GM12801 (cell line): ENCODE results near the gene GOLGA6L24.
"Not testable (repeated sequence)": the region's sequence is repeated elsewhere in the genome, so short reads cannot be mapped to it uniquely, and the experiment has no call there.

Experiments used
- CTCF ChIP-seq: IDR thresholded peaks from one replicate; pipeline ENCODE4 v1.5.1; 2011; ENCODE audit warnings: control low read depth; ENCODE audit not compliant: insufficient read length; ENCODE audit errors: extremely low read depth

The GOLGA6L24 gene, protein sequence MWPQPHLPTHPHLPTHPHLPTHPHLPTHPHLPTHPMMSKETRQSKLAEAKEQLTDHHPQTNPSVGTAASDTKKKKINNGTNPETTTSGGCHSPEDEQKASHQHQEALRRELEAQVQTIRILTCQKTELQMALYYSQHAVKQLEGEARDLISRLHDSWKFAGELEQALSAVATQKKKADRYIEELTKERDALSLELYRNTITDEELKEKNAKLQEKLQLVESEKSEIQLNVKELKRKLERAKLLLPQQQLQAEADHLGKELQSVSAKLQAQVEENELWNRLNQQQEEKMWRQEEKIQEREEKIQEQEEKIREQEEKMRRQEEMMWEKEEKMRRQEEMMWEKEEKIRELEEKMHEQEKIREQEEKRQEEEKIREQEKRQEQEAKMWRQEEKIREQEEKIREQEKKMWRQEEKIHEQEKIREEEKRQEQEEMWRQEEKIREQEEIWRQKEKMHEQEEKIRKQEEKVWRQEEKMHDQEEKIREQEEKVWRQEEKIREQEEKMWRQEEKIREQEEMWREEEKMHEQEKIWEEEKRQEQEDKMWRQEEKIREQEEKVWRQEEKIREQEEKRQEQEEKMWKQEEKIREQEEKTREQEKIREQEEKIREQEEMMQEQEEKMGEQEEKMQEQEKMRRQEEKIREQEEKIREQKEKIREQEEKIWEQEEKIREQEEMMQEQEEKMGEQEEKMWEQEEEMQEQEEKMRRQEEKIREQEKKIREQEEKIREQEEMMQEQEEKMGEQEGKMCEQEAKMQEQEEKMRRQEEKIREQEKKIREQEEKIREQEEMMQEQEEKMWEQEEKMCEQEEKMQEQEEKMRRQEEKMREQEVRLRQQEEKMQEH

DNA sequence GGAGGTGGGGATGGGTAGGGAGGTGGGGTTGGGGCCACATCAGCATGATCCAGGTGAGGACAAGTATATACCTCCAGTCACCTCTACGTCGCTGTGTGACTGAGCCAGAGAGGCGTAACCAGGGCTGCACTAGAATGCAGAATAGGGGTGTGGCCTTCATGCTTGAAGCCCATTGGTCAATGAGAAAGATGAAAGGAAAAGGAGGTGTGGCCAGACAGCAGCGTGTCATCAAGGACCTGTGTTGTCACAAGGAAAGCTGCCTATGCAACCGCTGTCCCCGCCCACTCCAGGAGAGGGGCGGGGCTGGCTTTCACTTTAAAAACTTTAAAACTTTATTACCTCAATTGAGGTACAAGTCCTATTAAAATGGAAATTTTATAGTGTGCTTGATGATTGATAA, at the start of gene GOLGA6L24:
Gene GOLGA6L24 (minus strand): TSS at position 101 of the 400 bp plus-strand sequence. CDS start 61 bp downstream, at position 40.
- TF ChIP-seq CTCF = not testable (repeated sequence)

DNA sequence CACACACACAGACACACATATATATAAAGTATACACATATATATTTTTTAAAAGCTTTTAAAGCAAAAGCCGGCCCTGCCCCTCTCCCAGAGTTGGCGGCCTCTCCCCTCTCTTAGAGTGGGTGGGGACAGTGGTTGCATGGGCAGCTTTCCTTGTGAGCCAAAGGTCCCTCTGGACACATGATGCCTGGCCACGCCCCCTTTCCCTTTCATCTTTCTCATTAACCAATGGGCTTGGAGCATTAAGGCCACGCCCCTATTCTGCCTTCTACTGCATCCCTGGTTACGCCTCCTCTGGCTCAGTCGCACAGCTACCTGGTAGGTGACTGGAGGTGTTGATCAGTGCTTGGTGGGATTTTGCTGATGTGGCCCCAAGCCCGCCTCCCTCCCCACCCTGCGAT, 20.5 kb upstream of the GOLGA6L24 start, which contains the start of gene GOLGA8F:
Gene GOLGA8F (plus strand): TSS at position 301 of the 400 bp plus-strand sequence. CDS start 98 bp downstream, at position 399.
- not testable (repeated sequence) for TF ChIP-seq CTCF

- not testable (repeated sequence) for TF ChIP-seq CTCF
Measured at GRCh38 chr15:28322129-28322588, 35.7 kb downstream of the GOLGA6L24 start, which contains the start of gene HERC2. HERC2 (minus strand) TSS chr15:28322179; CDS start chr15:28321433, 746 bp downstream.
